HFF-Myc (cell line): ENCODE results near the gene CADPS.

Experiments
- DNase-seq: peaks from one replicate; pipeline ENCODE4 v3.0.0-alpha.2; 2011; ENCODE audit warnings: low read depth; ENCODE audit errors: extremely low read depth
- H3K4me3 ChIP-seq: replicated peaks from 2 replicates; pipeline ENCODE4 v1.5.1; 2011; ENCODE audit warnings: low read depth, mild to moderate bottlenecking, control low read depth, low read length
- TF ChIP-seq, protein P1 (sequence below): IDR thresholded peaks from 2 replicates; pipeline ENCODE4 v1.5.1; 2012; ENCODE audit warnings: mild to moderate bottlenecking, low read depth, low read length, control low read depth; ENCODE audit errors: missing control alignments

The CADPS gene

DNA sequence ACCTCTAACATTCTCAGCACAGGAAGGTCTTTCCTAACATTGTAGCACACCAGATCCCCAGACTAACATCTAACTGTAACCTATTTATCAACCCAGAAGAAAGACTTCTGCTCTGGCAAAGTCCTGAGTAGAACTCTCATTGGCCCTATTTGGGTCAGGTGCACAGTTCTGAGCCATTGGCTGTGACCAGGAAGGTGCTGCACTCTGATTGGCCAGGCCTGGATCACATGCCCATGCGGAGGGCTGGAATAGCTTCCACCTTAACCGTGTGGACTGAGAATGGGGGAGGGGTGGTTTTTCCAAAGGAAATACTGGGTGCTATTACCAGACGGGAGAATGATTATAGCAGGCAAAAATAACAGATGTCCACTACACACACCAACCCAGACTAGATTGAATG is 513.4 kb downstream of the CADPS start:
- no peak for DNase-seq
- TF ChIP-seq, protein P1, sequence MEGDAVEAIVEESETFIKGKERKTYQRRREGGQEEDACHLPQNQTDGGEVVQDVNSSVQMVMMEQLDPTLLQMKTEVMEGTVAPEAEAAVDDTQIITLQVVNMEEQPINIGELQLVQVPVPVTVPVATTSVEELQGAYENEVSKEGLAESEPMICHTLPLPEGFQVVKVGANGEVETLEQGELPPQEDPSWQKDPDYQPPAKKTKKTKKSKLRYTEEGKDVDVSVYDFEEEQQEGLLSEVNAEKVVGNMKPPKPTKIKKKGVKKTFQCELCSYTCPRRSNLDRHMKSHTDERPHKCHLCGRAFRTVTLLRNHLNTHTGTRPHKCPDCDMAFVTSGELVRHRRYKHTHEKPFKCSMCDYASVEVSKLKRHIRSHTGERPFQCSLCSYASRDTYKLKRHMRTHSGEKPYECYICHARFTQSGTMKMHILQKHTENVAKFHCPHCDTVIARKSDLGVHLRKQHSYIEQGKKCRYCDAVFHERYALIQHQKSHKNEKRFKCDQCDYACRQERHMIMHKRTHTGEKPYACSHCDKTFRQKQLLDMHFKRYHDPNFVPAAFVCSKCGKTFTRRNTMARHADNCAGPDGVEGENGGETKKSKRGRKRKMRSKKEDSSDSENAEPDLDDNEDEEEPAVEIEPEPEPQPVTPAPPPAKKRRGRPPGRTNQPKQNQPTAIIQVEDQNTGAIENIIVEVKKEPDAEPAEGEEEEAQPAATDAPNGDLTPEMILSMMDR: no peak
- H3K4me3 ChIP-seq: no peak overlapping the region

DNA sequence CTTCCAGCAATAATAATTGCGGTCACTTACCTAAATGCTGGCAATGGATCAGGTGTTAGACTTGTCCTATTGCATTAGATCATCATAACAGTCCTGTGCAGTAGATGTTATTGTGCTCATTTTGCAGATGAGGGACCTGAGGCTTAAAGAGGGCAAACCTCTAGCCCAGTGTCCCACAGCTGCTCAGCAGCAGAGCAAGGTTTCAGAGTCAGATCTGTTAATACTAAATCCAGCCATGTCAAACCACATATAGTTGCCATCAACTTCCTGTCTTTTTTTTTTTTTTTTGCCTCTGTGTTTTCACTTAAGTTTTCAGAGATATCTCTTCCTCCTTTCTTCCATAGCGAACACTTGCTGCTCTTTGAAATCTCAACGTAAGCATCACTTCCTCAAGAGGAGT is 514.0 kb downstream of the CADPS start:
- TF ChIP-seq, protein P1: no peak
- DNase-seq: no peak
- H3K4me3 ChIP-seq: no peak overlapping the region

DNA sequence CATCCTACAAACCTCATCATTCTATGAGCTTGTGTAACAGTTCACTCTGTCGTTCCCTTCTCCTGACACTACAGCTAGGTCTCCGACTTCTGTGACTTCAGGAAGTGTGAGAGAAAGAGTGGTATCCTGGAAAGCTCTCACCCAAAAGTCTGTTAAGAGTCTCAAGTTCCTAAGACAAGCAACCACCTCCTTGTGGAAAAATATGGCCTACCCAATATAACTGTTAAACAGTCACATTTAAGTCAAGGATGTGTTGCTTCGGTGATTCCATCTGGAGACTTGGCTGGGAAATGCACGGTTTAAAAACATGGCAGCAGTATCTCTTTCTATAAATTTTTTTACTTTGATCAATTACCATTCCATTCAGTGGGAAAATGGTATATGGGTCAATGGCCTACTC is 515.7 kb downstream of the CADPS start:
- DNase-seq: no peak
- TF ChIP-seq, protein P1: no peak
- no peak overlapping the region for H3K4me3 ChIP-seq

DNA sequence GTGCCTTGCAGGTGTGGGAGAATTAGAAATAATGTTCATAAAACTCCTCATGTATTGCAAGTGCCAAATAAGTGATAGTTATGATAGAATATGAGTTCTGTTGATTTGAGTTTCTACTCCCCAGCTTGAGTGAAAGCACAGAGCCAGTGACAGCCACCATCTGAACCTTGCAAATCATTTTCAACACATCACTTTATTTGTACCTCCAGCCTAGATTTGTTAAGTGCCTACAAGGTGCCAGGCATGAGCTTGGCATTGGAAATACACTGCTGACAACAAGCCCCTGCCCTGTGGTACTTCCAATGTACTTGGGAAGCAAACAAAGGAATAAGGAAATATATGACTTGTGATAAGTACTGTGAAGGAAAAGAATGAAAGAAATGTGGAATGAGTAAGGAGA is 518.9 kb downstream of the CADPS start:
- H3K4me3 ChIP-seq: no peak overlapping the region
- no peak for DNase-seq
- TF ChIP-seq, protein P1: no peak

DNA sequence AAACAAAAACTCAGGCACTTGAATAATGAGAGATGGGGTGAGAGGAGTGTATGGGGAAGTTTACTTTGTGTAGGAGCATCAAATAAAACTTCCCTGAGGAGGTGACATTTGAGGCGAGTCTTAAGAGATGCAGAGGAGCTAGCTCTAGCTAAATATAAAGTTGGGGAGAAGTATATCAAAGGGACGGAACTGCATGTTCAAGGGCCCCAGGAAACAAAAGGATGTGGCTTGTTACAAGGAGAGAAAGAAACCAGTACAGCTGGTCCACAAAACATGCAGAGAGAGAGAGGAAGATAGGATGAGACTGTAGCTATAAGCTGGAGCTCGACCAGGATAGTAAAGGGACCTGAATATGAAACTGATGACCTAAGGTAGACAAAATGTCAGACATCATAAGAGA is 519.5 kb downstream of the CADPS start:
- DNase-seq: no peak
- H3K4me3 ChIP-seq: no peak overlapping the region
- TF ChIP-seq, protein P1: no peak
